ENCODE results near the gene OR2F1.

DNA sequence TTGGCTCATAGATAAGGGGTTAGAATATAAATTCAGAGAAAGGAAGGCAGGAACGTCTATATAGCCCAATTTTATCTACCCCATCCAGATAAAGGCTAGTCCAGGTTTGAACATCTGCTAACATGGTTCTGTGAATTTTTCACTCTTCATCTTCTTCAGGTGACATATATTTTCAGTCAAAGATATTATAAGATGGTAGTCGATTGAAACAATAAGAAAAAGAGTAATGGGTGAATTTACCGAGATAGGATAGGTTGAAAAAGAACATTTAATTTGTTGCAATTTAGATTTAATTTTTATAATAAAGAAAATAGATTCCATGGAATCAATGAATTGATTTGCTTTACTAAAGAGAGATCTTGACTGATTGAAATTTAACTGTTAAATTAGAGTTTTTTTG lies at the start of gene OR2F1:
- TF ChIP-seq, protein P1, sequence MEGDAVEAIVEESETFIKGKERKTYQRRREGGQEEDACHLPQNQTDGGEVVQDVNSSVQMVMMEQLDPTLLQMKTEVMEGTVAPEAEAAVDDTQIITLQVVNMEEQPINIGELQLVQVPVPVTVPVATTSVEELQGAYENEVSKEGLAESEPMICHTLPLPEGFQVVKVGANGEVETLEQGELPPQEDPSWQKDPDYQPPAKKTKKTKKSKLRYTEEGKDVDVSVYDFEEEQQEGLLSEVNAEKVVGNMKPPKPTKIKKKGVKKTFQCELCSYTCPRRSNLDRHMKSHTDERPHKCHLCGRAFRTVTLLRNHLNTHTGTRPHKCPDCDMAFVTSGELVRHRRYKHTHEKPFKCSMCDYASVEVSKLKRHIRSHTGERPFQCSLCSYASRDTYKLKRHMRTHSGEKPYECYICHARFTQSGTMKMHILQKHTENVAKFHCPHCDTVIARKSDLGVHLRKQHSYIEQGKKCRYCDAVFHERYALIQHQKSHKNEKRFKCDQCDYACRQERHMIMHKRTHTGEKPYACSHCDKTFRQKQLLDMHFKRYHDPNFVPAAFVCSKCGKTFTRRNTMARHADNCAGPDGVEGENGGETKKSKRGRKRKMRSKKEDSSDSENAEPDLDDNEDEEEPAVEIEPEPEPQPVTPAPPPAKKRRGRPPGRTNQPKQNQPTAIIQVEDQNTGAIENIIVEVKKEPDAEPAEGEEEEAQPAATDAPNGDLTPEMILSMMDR (IDR thresholded peaks at IDR 0.05; ENCODE audit: poor library complexity) = no peak
- TF ChIP-seq EZH2 (IDR thresholded peaks at IDR 0.05; ENCODE audit: borderline replicate concordance) = no peak
- no peak for TF ChIP-seq EZH2phosphoT487 (IDR thresholded peaks at IDR 0.05; ENCODE audit: low read depth, severe bottlenecking, unreplicated experiment)
